Astrocyte (in vitro differentiated cells and primary cell): Measurements from ENCODE around the gene MYF5.

Experiments
- CTCF ChIP-seq: IDR thresholded peaks from 2 replicates; pipeline ENCODE4 v1.5.1; 2011; ENCODE audit warnings: low read depth, mild to moderate bottlenecking, inconsistent platforms, low read length, moderate library complexity; ENCODE audit not compliant: insufficient read depth
- EZH2 ChIP-seq: IDR thresholded peaks from 2 replicates; pipeline ENCODE4 v1.6.1; 2012; ENCODE audit warnings: mild to moderate bottlenecking, low read length, inconsistent platforms; ENCODE audit not compliant: insufficient read depth

- TF ChIP-seq CTCF (no peak), EZH2 (no peak)
Measured at GRCh38 chr12:80707126-80707829, 9.4 kb upstream of the MYF5 start, which contains the start of gene MYF6.
